Mesothelial cell of epicardium (in vitro differentiated cells): ENCODE results near the gene MIPOL1. TPM values are rescaled to one million over a fixed set of nuclear protein-coding genes. Genes with fewer than 3 reads are reported as not detected.
"Not testable (repeated sequence)": the region's sequence is repeated elsewhere in the genome, so short reads cannot be mapped to it uniquely, and the experiment has no call there.

Experiments used
- DNase-seq, 2 experiments: peaks; one replicate each; pipeline ENCODE4 v3.0.0; 2021; ENCODE audit warnings: low spot score in 2 of 2; ENCODE audit not compliant: unreplicated experiment in 2 of 2
- H3K27ac Mint-ChIP-seq: 2 replicates; pipeline ENCODE4 v1.8.0; 2021; ENCODE audit warnings: mixed read lengths
- H3K27me3 Mint-ChIP-seq: 2 replicates; pipeline ENCODE4 v1.8.0; 2021; ENCODE audit warnings: low read depth, mixed read lengths
- H3K36me3 Mint-ChIP-seq: 2 replicates; pipeline ENCODE4 v1.8.0; 2021; ENCODE audit warnings: mixed read lengths
- H3K4me1 Mint-ChIP-seq: 2 replicates; pipeline ENCODE4 v1.8.0; 2021; ENCODE audit warnings: mixed read lengths
- H3K4me3 Mint-ChIP-seq: 2 replicates; pipeline ENCODE4 v1.8.0; 2021; ENCODE audit warnings: mild to moderate bottlenecking, moderate library complexity, mixed read lengths
- H3K9me3 Mint-ChIP-seq: 2 replicates; pipeline ENCODE4 v1.8.0; 2021; ENCODE audit warnings: mixed read lengths
- CTCF ChIP-seq: fragments of 200-600 bp; sonication (generic); IDR thresholded peaks from one replicate; pipeline ENCODE4 v1.5.0; 2021; ENCODE audit warnings: antibody characterized with exemption; ENCODE audit not compliant: unreplicated experiment
- total RNA-seq: library from RNA; stranded (reverse); gene quantifications from 3 replicates; pipeline ENCODE4 v1.2.1, GENCODE V29; 2021

Gene MIPOL1
- total RNA-seq, 1 donor from 2014 or later, result 28.4 TPM

GRCh38 chr14:37234222-37234621 lies 36.5 kb downstream of the MIPOL1 start:
- no peaks in the 10 kb centered on the region for H3K9me3 Mint-ChIP-seq
- H3K4me1 Mint-ChIP-seq, result no peaks in the 10 kb centered on the region
- peaks cover 2% of the 10 kb centered on the region for H3K36me3 Mint-ChIP-seq
- DNase-seq, result no peak
- no peak overlapping the region for H3K27ac Mint-ChIP-seq
- TF ChIP-seq CTCF, result no peak
- H3K4me3 Mint-ChIP-seq, result no peak overlapping the region
- H3K27me3 Mint-ChIP-seq, result no peaks in the 10 kb centered on the region

GRCh38 chr14:37236044-37236443 lies 38.3 kb downstream of the MIPOL1 start:
- H3K9me3 Mint-ChIP-seq, H3K27me3 Mint-ChIP-seq, H3K4me3 Mint-ChIP-seq, H3K27ac Mint-ChIP-seq, H3K4me1 Mint-ChIP-seq, DNase-seq, H3K36me3 Mint-ChIP-seq: not testable (repeated sequence)

GRCh38 chr14:37237094-37237493 lies 39.4 kb downstream of the MIPOL1 start:
- H3K9me3 Mint-ChIP-seq, result no peaks in the 10 kb centered on the region
- TF ChIP-seq CTCF, result no peak
- H3K4me3 Mint-ChIP-seq, result no peak overlapping the region
- no peaks in the 10 kb centered on the region for H3K27me3 Mint-ChIP-seq
- H3K4me1 Mint-ChIP-seq, result no peaks in the 10 kb centered on the region
- H3K27ac Mint-ChIP-seq, result no peak overlapping the region
- peaks cover 2% of the 10 kb centered on the region for H3K36me3 Mint-ChIP-seq
- no peak for DNase-seq

GRCh38 chr14:37237735-37238200 lies 40.0 kb downstream of the MIPOL1 start:
- peaks cover 2% of the 10 kb centered on the region for H3K36me3 Mint-ChIP-seq
- no peaks in the 10 kb centered on the region for H3K27me3 Mint-ChIP-seq
- no peak for TF ChIP-seq CTCF
- no peak for DNase-seq
- no peaks in the 10 kb centered on the region for H3K4me1 Mint-ChIP-seq
- no peaks in the 10 kb centered on the region for H3K9me3 Mint-ChIP-seq
- H3K4me3 Mint-ChIP-seq, result no peak overlapping the region
- H3K27ac Mint-ChIP-seq, result no peak overlapping the region

GRCh38 chr14:37241198-37241597 lies 43.5 kb downstream of the MIPOL1 start:
- H3K9me3 Mint-ChIP-seq, result no peaks in the 10 kb centered on the region
- H3K27me3 Mint-ChIP-seq, result no peaks in the 10 kb centered on the region
- no peak overlapping the region for H3K4me3 Mint-ChIP-seq
- TF ChIP-seq CTCF, result no peak
- H3K36me3 Mint-ChIP-seq, result no peaks in the 10 kb centered on the region
- no peaks in the 10 kb centered on the region for H3K4me1 Mint-ChIP-seq
- no peak overlapping the region for H3K27ac Mint-ChIP-seq
- DNase-seq, result no peak

- no peaks in the 10 kb centered on the region for H3K27me3 Mint-ChIP-seq
- no peak for DNase-seq
- no peaks in the 10 kb centered on the region for H3K36me3 Mint-ChIP-seq
- peaks cover 4% of the 10 kb centered on the region for H3K4me1 Mint-ChIP-seq
- H3K9me3 Mint-ChIP-seq, result no peaks in the 10 kb centered on the region
- TF ChIP-seq CTCF, result peak; percentile 91
- no peak overlapping the region for H3K4me3 Mint-ChIP-seq
- H3K27ac Mint-ChIP-seq, result no peak overlapping the region
These were observed 48.7 kb downstream of the MIPOL1 start for GRCh38 chr14:37246427-37246829.
